HG03159 (cell line): ENCODE results near the gene S100A14.

Experiments used
- ATAC-seq: cut with Tn5 transposase; IDR thresholded peaks from one replicate; pipeline ENCODE4 v1.9.1; 2021; ENCODE audit warnings: mild to moderate bottlenecking, moderate library complexity; ENCODE audit not compliant: unreplicated experiment

Gene S100A14

DNA sequence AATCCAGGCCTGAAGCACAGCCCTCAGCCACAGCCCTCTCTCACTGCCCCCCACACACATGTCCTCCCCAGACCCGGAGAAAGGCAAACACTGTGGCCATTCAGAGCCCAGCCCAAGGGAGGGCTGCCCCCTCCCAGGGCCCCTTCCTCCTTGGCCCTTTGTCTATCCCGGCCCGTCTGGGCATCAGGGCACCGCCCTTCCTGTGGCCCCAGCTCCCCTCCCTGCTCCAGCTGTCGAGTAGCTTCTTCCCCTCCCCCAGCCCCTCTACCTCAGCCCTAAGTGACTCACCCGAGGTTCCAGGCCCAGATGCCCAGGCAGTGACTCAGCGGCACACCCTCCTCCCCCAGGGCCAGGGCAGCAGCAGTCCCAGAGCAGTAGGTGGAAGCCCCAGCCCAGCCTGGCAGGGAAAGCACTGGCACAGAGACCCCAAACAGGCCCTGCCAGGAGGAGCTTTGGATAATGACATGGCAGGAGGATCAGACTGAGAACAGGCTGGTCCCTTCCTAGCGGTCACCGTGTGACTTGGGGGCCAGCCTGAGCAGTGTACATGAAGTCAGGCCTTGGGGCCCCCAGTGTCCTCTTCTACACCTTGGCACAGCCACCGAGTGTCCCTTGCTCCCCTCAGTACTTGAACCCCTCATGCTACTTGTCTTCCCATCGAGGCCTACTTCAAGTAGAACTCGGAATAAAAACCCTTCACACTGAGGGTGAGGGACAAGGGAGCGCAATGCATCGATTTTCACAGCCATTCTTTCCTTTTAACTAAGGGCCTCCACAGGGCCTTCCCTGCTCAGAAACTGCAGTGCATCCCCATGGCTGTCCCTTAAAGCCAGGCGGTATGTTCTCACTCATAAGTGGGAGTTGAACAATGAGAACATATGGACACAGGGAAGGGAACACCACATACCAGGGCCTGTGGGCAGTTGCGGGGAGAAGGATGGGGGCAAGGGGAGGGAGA lies 49.4 kb downstream of the S100A14 start:
- no peak for ATAC-seq

DNA sequence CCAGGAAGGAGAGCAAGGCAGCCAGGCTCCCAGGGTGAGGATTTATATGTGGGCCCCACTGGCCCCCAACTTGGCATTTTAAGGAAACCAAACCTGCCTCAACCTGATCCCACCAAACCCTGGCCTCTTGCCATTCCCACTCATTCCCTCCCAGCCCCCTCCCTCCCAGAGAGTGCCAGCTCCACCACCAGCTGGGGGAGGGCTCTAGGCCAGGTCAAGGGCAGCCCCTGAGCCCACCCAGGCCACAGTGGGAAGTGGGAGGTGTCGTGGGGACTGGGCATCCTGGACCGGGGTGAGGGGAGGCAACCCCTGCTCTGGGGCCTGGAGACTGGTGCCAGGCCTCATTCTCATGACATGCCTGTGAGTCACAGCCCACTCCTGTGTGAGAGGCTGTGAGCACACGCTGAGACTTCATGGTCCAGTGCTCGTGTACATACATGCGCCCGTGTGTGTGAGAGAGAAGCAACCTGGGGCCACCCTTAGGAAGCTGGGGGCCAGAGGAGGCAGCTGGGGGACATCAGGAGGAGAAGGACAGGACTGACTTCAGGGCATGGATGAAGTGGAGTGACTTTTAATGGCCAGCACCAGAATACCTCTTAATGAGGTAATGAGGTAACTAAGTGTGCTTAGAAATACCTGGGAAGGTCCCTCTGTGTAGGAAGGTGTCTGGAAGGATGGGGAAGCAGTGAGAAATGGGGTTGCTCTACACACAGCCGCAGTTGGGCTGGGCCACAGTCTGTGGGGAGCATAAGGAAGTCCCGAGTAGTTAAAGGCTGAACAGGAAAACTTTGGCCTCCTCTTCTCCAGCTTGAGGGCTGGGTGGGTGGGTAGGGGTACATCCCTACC lies 50.4 kb downstream of the S100A14 start, which contains the start of gene S100A2:
Gene S100A2 (minus strand): TSS at position 316 of the 846 bp plus-strand sequence. CDS start 1,967 bp downstream, outside the sequence.
- no peak for ATAC-seq
